Mesenteric fat pad (tissue), 1 donor: Measurements from ENCODE around the gene ACTL6B. TPM values are rescaled to one million over a fixed set of nuclear protein-coding genes. Genes with fewer than 3 reads are reported as not detected.
"Not testable (repeated sequence)": the region's sequence is repeated elsewhere in the genome, so short reads cannot be mapped to it uniquely, and the experiment has no call there.

Experiments used
- DNase-seq: peaks from one replicate; pipeline ENCODE4 v3.0.0-alpha.2; 2020; ENCODE audit warnings: low spot score
- total RNA-seq: library from RNA; stranded (reverse); fragmentation: NEBNext Ultra II Directional; extraction: Animal tissue kit (Norgen Biotek cat#: 25700); gene quantifications from one replicate; pipeline ENCODE4 v1.2.1, GENCODE V29; 2021
- donor health status: DM: yes; HTN: yes; CAD: no.

The ACTL6B gene
- total RNA-seq, 1 donor from 2014 or later: not detected

- no peak for DNase-seq
These were observed 15.4 kb upstream of the ACTL6B start for GRCh38 chr7:100671353-100672327.

- no peak for DNase-seq
These were observed 13.8 kb upstream of the ACTL6B start for GRCh38 chr7:100670074-100670473.

- not testable (repeated sequence) for DNase-seq
These were observed 12.9 kb upstream of the ACTL6B start for GRCh38 chr7:100669106-100669505.

GRCh38 chr7:100668069-100668449 lies 11.8 kb upstream of the ACTL6B start:
- DNase-seq: no peak

GRCh38 chr7:100667331-100668068 lies 11.3 kb upstream of the ACTL6B start:
- no peak for DNase-seq

GRCh38 chr7:100665168-100665726 lies 9.0 kb upstream of the ACTL6B start:
- DNase-seq: no peak

- DNase-seq: not testable (repeated sequence)
These were observed 6.0 kb upstream of the ACTL6B start for GRCh38 chr7:100662194-100662776.

- no peak for DNase-seq
These were observed 1.1 kb downstream of the ACTL6B start for GRCh38 chr7:100654908-100655831.

- no peak for DNase-seq
These were observed 6.3 kb downstream of the ACTL6B start for GRCh38 chr7:100649826-100650565.

GRCh38 chr7:100642534-100642907 lies 13.7 kb downstream of the ACTL6B start:
- DNase-seq: no peak

GRCh38 chr7:100641860-100642533 lies 14.3 kb downstream of the ACTL6B start:
- DNase-seq: no peak

- no peak for DNase-seq
These were observed 14.8 kb downstream of the ACTL6B start, which contains the start of gene TFR2 for GRCh38 chr7:100641463-100641859. Gene TFR2 (minus strand): TSS chr7:100641552. CDS start chr7:100641509, 43 bp downstream.

- DNase-seq: no peak
These were observed 15.5 kb downstream of the ACTL6B start for GRCh38 chr7:100640517-100641440.

- DNase-seq: no peak
These were observed 16.2 kb downstream of the ACTL6B start for GRCh38 chr7:100639995-100640516.

- no peak for DNase-seq
These were observed 23.1 kb downstream of the ACTL6B start for GRCh38 chr7:100632951-100633717.

- no peak for DNase-seq
These were observed 26.2 kb downstream of the ACTL6B start for GRCh38 chr7:100630066-100630465.
